ENCODE data around the gene NSMF. TPM values are rescaled to one million over a fixed set of nuclear protein-coding genes. Genes with fewer than 3 reads are reported as not detected.

Gene NSMF
- total RNA-seq, 1 experiment from 2014 or later: 36.4 TPM

GRCh38 chr9:137487454-137488326, 28.6 kb upstream of the NSMF start:
- Histone ChIP-seq H3K4me1 (ENCODE audit: low read length) (no peaks in the 10 kb centered on the region), H3K27ac (ENCODE audit: low read length) (no peak overlapping the region), H2AFZ (ENCODE audit: low read length) (no peak overlapping the region), H3K27me3 (ENCODE audit: low read length) (no peaks in the 10 kb centered on the region), H3K9me3 (ENCODE audit: low read length) (no peaks in the 10 kb centered on the region), H3K9ac (ENCODE audit: low read length) (no peak overlapping the region), H3K4me2 (ENCODE audit: low read depth, low read length, poor library complexity, severe bottlenecking) (no peak overlapping the region), H3K4me3 (ENCODE audit: low read length) (no peak overlapping the region), H3K79me2 (ENCODE audit: low read length) (no peaks in the 10 kb centered on the region), H3K36me3 (ENCODE audit: insufficient read depth, low read length) (no peaks in the 10 kb centered on the region), H4K20me1 (ENCODE audit: insufficient read depth, low read depth, low read length) (no peaks in the 10 kb centered on the region), H3K9me2 (replicated peaks; ENCODE audit: insufficient read depth, low read length) (no peaks in the 10 kb centered on the region)
- DNase-seq: no peak

- Histone ChIP-seq H3K9ac (ENCODE audit: low read length) (no peak overlapping the region), H3K4me1 (ENCODE audit: low read length) (no peaks in the 10 kb centered on the region), H3K27me3 (ENCODE audit: low read length) (no peaks in the 10 kb centered on the region), H3K79me2 (ENCODE audit: low read length) (no peaks in the 10 kb centered on the region), H3K9me3 (ENCODE audit: low read length) (no peaks in the 10 kb centered on the region), H3K27ac (ENCODE audit: low read length) (no peak overlapping the region), H4K20me1 (ENCODE audit: insufficient read depth, low read depth, low read length) (no peaks in the 10 kb centered on the region), H3K4me2 (ENCODE audit: low read depth, low read length, poor library complexity, severe bottlenecking) (no peak overlapping the region), H3K36me3 (ENCODE audit: insufficient read depth, low read length) (no peaks in the 10 kb centered on the region), H3K9me2 (replicated peaks; ENCODE audit: insufficient read depth, low read length) (no peaks in the 10 kb centered on the region), H3K4me3 (ENCODE audit: low read length) (no peak overlapping the region), H2AFZ (ENCODE audit: low read length) (no peak overlapping the region)
- no peak for DNase-seq
These were observed 27.7 kb upstream of the NSMF start for GRCh38 chr9:137486545-137487453.

- Histone ChIP-seq H3K9ac (ENCODE audit: low read length) (no peak overlapping the region), H3K27me3 (ENCODE audit: low read length) (no peaks in the 10 kb centered on the region), H3K36me3 (ENCODE audit: insufficient read depth, low read length) (no peaks in the 10 kb centered on the region), H3K4me3 (ENCODE audit: low read length) (no peak overlapping the region), H2AFZ (ENCODE audit: low read length) (no peak overlapping the region), H3K4me2 (ENCODE audit: low read depth, low read length, poor library complexity, severe bottlenecking) (no peak overlapping the region), H3K9me2 (replicated peaks; ENCODE audit: insufficient read depth, low read length) (no peaks in the 10 kb centered on the region), H4K20me1 (ENCODE audit: insufficient read depth, low read depth, low read length) (no peaks in the 10 kb centered on the region), H3K79me2 (ENCODE audit: low read length) (no peaks in the 10 kb centered on the region), H3K27ac (ENCODE audit: low read length) (no peak overlapping the region), H3K4me1 (ENCODE audit: low read length) (no peaks in the 10 kb centered on the region), H3K9me3 (ENCODE audit: low read length) (no peaks in the 10 kb centered on the region)
- no peak for DNase-seq
These were observed 27.0 kb upstream of the NSMF start for GRCh38 chr9:137486141-137486490.

GRCh38 chr9:137485343-137486140, 26.4 kb upstream of the NSMF start:
- DNase-seq: no peak
- Histone ChIP-seq H3K4me2 (ENCODE audit: low read depth, low read length, poor library complexity, severe bottlenecking) (no peak overlapping the region), H4K20me1 (ENCODE audit: insufficient read depth, low read depth, low read length) (no peaks in the 10 kb centered on the region), H3K27ac (ENCODE audit: low read length) (no peak overlapping the region), H3K9me2 (replicated peaks; ENCODE audit: insufficient read depth, low read length) (no peaks in the 10 kb centered on the region), H3K9ac (ENCODE audit: low read length) (no peak overlapping the region), H3K27me3 (ENCODE audit: low read length) (no peaks in the 10 kb centered on the region), H3K36me3 (ENCODE audit: insufficient read depth, low read length) (no peaks in the 10 kb centered on the region), H3K79me2 (ENCODE audit: low read length) (no peaks in the 10 kb centered on the region), H2AFZ (ENCODE audit: low read length) (no peak overlapping the region), H3K4me3 (ENCODE audit: low read length) (no peak overlapping the region), H3K9me3 (ENCODE audit: low read length) (no peaks in the 10 kb centered on the region), H3K4me1 (ENCODE audit: low read length) (no peaks in the 10 kb centered on the region)

GRCh38 chr9:137484551-137485315, 25.6 kb upstream of the NSMF start:
- Histone ChIP-seq H3K9ac (ENCODE audit: low read length) (no peak overlapping the region), H3K4me3 (ENCODE audit: low read length) (no peak overlapping the region), H3K9me2 (replicated peaks; ENCODE audit: insufficient read depth, low read length) (no peaks in the 10 kb centered on the region), H3K4me1 (ENCODE audit: low read length) (no peaks in the 10 kb centered on the region), H3K27ac (ENCODE audit: low read length) (no peak overlapping the region), H2AFZ (ENCODE audit: low read length) (no peak overlapping the region), H3K9me3 (ENCODE audit: low read length) (no peaks in the 10 kb centered on the region), H3K4me2 (ENCODE audit: low read depth, low read length, poor library complexity, severe bottlenecking) (no peak overlapping the region), H3K79me2 (ENCODE audit: low read length) (no peaks in the 10 kb centered on the region), H3K36me3 (ENCODE audit: insufficient read depth, low read length) (no peaks in the 10 kb centered on the region), H3K27me3 (ENCODE audit: low read length) (no peaks in the 10 kb centered on the region), H4K20me1 (ENCODE audit: insufficient read depth, low read depth, low read length) (no peaks in the 10 kb centered on the region)
- DNase-seq: no peak

GRCh38 chr9:137482094-137482781, 23.1 kb upstream of the NSMF start:
- H3K9ac ChIP-seq (ENCODE audit: low read length): no peak overlapping the region
- no peak for DNase-seq

More at GRCh38 chr9:137482094-137482781, 23.1 kb upstream of the NSMF start:
- H3K36me3 ChIP-seq (ENCODE audit: insufficient read depth, low read length): no peaks in the 10 kb centered on the region
- H3K9me2 ChIP-seq (replicated peaks; ENCODE audit: insufficient read depth, low read length): no peaks in the 10 kb centered on the region
- no peak overlapping the region for H3K4me2 ChIP-seq (ENCODE audit: low read depth, low read length, poor library complexity, severe bottlenecking)
- no peak overlapping the region for H2AFZ ChIP-seq (ENCODE audit: low read length)
- H3K9me3 ChIP-seq (ENCODE audit: low read length): no peaks in the 10 kb centered on the region
- H3K4me1 ChIP-seq (ENCODE audit: low read length): no peaks in the 10 kb centered on the region
- no peaks in the 10 kb centered on the region for H3K79me2 ChIP-seq (ENCODE audit: low read length)
- no peak overlapping the region for H3K27ac ChIP-seq (ENCODE audit: low read length)
- H3K4me3 ChIP-seq (ENCODE audit: low read length): no peak overlapping the region
- no peaks in the 10 kb centered on the region for H4K20me1 ChIP-seq (ENCODE audit: insufficient read depth, low read depth, low read length)
- no peaks in the 10 kb centered on the region for H3K27me3 ChIP-seq (ENCODE audit: low read length)

Data from Karpas-422 (cell line).